ENCODE measurements around the gene NHS.
"Not testable (repeated sequence)": the region's sequence is repeated elsewhere in the genome, so short reads cannot be mapped to it uniquely, and the experiment has no call there.

Gene NHS

DNA sequence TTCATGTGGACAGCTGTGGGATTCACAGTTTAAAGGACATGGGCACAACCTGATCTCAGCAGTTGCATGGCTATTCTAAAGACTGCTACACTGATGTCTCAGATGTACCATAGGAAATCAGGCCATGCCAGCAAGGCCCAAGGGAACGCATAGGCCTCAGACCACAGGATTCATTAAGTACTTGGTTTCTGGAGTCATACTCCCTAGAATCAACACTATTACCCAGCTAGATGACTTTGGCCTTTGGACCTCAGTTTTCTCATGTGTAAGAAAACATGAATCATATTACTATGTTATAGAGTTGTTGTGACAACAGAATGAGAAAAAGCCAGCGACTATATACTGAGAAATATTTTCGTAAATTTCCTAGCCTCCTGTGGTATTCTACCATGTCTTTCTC is 67.9 kb downstream of the NHS start:
- no peak for TF ChIP-seq CTCF (IDR thresholded peaks at IDR 0.05; ENCODE audit: low read depth, low read length)
- no peak overlapping the region for H3K4me3 ChIP-seq (ENCODE audit: low read depth, low read length)

DNA sequence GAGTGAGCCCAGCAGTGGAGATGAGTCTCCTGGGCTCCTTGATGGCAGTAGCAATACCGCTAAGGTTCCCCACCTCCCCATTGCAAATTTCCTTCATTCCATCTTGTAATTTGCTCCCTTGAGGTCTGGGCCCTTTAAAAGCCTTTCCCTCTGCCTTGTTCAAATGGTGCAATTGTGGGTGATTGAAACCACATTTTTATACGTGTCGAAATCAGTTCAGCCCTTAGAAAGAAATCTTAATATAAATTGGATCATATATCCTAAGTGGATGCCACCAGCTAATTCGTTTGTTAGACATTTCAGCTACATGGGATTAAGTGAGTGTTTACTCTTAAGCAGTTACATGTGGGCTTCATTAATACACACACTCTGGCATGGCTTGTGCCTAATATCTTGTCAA is 68.6 kb downstream of the NHS start:
- TF ChIP-seq CTCF (IDR thresholded peaks at IDR 0.05; ENCODE audit: low read depth, low read length): no peak
- H3K4me3 ChIP-seq (ENCODE audit: low read depth, low read length): no peak overlapping the region

DNA sequence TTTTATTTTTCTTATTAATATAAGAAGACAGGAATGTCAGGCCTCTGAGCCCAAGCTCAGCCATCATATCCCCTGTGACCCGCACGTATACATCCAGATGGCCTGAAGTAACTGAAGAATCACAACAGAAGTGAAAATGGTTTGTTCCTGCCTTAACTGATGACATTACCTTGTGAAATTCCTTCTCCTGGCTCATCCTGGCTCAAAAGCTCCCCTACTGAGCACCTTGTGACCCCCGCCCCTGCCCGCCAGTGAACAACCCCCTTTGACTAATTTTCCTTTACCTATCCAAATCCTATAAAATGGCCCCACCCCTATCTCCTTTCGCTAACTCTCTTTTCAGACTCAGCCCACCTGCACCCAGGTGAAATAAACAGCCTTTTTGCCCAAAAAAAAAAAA is 71.3 kb downstream of the NHS start:
- H3K4me3 ChIP-seq (ENCODE audit: low read depth, low read length): not testable (repeated sequence)

GRCh38 chrX:17448188-17448587 is 73.2 kb downstream of the NHS start:
- H3K4me3 ChIP-seq (ENCODE audit: low read depth, low read length): no peak overlapping the region
- TF ChIP-seq CTCF (IDR thresholded peaks at IDR 0.05; ENCODE audit: low read depth, low read length): no peak

DNA sequence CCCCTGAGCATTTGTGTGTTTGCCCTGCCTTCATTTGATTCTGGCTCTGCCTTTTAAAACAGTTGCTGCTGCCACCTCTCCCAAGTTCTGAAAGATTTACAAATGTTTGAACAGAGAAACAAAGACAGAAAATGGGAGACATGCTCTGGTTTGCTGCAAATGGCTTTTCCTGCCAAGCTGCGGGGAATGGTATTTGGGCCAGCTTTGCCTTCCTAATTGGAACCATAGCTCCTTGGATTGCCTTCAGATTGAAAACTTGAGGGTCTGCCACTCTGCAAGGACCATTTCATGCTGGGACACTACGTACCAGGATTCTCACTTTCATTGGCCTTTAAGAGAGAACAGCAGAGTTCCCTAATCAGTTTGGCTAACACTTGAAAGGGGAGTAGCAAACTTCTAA is 74.9 kb downstream of the NHS start:
- TF ChIP-seq CTCF (IDR thresholded peaks at IDR 0.05; ENCODE audit: low read depth, low read length): no peak
- no peak overlapping the region for H3K4me3 ChIP-seq (ENCODE audit: low read depth, low read length)

GRCh38 chrX:17453788-17454187 is 78.8 kb downstream of the NHS start:
- H3K4me3 ChIP-seq (ENCODE audit: low read depth, low read length): no peak overlapping the region
- no peak for TF ChIP-seq CTCF (IDR thresholded peaks at IDR 0.05; ENCODE audit: low read depth, low read length)

DNA sequence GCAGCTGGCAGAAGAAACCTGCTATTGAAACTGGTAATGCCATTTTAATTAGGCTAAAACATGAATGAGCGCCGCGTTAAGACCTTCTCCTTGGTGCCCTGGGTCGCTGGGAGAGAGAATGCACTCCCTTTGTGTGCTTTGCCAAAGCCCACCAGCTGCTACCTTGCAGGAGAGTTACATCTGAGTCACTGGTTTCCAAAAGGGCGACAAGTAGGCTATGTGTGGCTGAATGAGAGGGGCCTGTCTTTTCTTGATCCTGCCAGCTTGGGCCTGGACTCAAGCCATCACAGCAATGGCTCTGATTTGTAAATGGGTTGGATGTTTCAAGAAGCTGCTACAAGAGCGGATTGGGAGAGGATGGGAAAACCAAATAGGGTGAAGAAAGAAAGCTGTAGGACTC is 81.5 kb downstream of the NHS start:
- no peak for TF ChIP-seq CTCF (IDR thresholded peaks at IDR 0.05; ENCODE audit: low read depth, low read length)
- H3K4me3 ChIP-seq (ENCODE audit: low read depth, low read length): no peak overlapping the region

GRCh38 chrX:17459008-17459611 is 84.1 kb downstream of the NHS start:
- no peak for TF ChIP-seq CTCF (IDR thresholded peaks at IDR 0.05; ENCODE audit: low read depth, low read length)
- H3K4me3 ChIP-seq (ENCODE audit: low read depth, low read length): no peak overlapping the region

All from WI38 (cell line).